HCT116 (cell line): Measurements from ENCODE around the gene ACY1. TPM values are rescaled to one million over a fixed set of nuclear protein-coding genes. Genes with fewer than 3 reads are reported as not detected.

Source experiments
- ATAC-seq: fragments of 200-7000 bp; cut with Tn5 transposase; 2 replicates; pipeline ENCODE4 v1.9.1; 2020; ENCODE audit warnings: mild to moderate bottlenecking, moderate library complexity
- BruUV-seq: library from RNA; stranded (reverse); fragments of 400-500 nt; replicated peaks from 2 replicates; lab custom pipeline; 2021; lab: Mats Ljungman, UMichigan
- CTCF ChIA-PET: fragments of 300-600 bp; sonication (Branson Sonifier 250); formaldehyde crosslinking; loops from one replicate; lab custom pipeline; 2021; ENCODE audit warnings: antibody characterized with exemption; lab: Charles Lee
- POLR2A ChIA-PET: fragments of 300-600, 350-600 bp; sonication (Branson Sonifier 250); formaldehyde crosslinking; loops from one replicate; lab custom pipeline; 2021; ENCODE audit warnings: antibody characterized with exemption; lab: Charles Lee
- RAD21 ChIA-PET, 2 experiments: fragments of 300-600 bp; sonication (Branson Sonifier 250); formaldehyde crosslinking; loops; one replicate each; lab custom pipeline; 2023; ENCODE audit warnings: low total read pairs in 2 of 2; ENCODE audit not compliant: uncharacterized antibody in 2 of 2, unreplicated experiment in 2 of 2, low non-redundant PET in 1 of 2; lab: Charles Lee
- DNase-seq: peaks from one replicate; pipeline ENCODE4 v3.0.0-alpha.2; 2010; ENCODE audit warnings: low read depth, low spot score
- H2AFZ ChIP-seq: fragments of 200-600 bp; shearing (Covaris generic), sonication (generic); 2 replicates; pipeline ENCODE4 v1.6.1; 2017; ENCODE audit warnings: low read depth, mixed run types, mixed read lengths, antibody characterized with exemption, low read length; ENCODE audit not compliant: poor library complexity, severe bottlenecking
- H3K27ac ChIP-seq: 2 replicates; pipeline ENCODE4 v1.5.1; 2012; ENCODE audit warnings: low read depth, low read length
- H3K27me3 ChIP-seq: fragments of 200-600 bp; sonication (generic); 2 replicates; pipeline ENCODE4 v1.6.1; 2016; ENCODE audit warnings: mixed run types, low read length, mixed read lengths; ENCODE audit not compliant: insufficient read depth
- H3K36me3 ChIP-seq, 2 experiments: fragments of 200-500 bp in 1 of 2; fragments of 200-600 bp in 1 of 2; sonication (Bioruptor generic) in 1 of 2; sonication (generic) in 1 of 2; 2 replicates each; pipeline versions ENCODE4 v1.5.1 to v1.6.1; 2014 to 2016; ENCODE audit warnings: low read length in 2 of 2, inconsistent platforms in 1 of 2, mixed read lengths in 1 of 2, mixed run types in 1 of 2; ENCODE audit not compliant: insufficient read depth in 2 of 2, control insufficient read depth in 1 of 2
- H3K4me1 ChIP-seq, 2 experiments: fragments of 200-600 bp in 1 of 2; sonication (generic) in 1 of 2; 2 replicates each; pipeline versions ENCODE4 v1.5.1 to v1.6.1; 2012 to 2017; ENCODE audit warnings: low read length in 2 of 2, inconsistent platforms in 1 of 2, mild to moderate bottlenecking in 1 of 2, mixed read lengths in 1 of 2, mixed run types in 1 of 2, moderate library complexity in 1 of 2; ENCODE audit not compliant: insufficient read depth in 2 of 2, control insufficient read depth in 1 of 2
- H3K4me2 ChIP-seq: fragments of 200-600 bp; sonication (generic); 2 replicates; pipeline ENCODE4 v1.6.1; 2017; ENCODE audit warnings: mixed run types, low read length, mixed read lengths
- H3K4me3 ChIP-seq, 2 experiments: fragments of 200-600 bp in 1 of 2; sonication (generic) in 1 of 2; replicated peaks in 1 of 2; 2 replicates each; pipeline ENCODE4 v1.5.1; 2011 to 2016; ENCODE audit warnings: low read length in 2 of 2, control low read depth in 1 of 2, low read depth in 1 of 2, mild to moderate bottlenecking in 1 of 2, mixed read lengths in 1 of 2, mixed run types in 1 of 2
- H3K79me2 ChIP-seq: fragments of 200-600 bp; sonication (generic); 2 replicates; pipeline ENCODE4 v1.6.1; 2017; ENCODE audit warnings: mild to moderate bottlenecking, mixed run types, low read length, moderate library complexity, mixed read lengths; ENCODE audit not compliant: insufficient read depth
- H3K9ac ChIP-seq: fragments of 200-600 bp; sonication (generic); 2 replicates; pipeline ENCODE4 v1.6.1; 2016; ENCODE audit warnings: low read length, mixed read lengths
- H3K9me2 ChIP-seq: fragments of 200-600 bp; sonication (generic), shearing (Covaris generic); 2 replicates; pipeline ENCODE4 v1.6.1; 2017; ENCODE audit warnings: mixed run types, mild to moderate bottlenecking, moderate library complexity; ENCODE audit not compliant: insufficient read depth
- H3K9me3 ChIP-seq, 2 experiments: fragments of 200-500 bp in 1 of 2; fragments of 200-600 bp in 1 of 2; sonication (Bioruptor generic) in 1 of 2; sonication (generic) in 1 of 2; 2 replicates each; pipeline ENCODE4 v1.6.1; 2014 to 2017; ENCODE audit warnings: low read length in 2 of 2, mixed read lengths in 2 of 2, inconsistent platforms in 1 of 2, low read depth in 1 of 2, mild to moderate bottlenecking in 1 of 2, mixed run types in 1 of 2, moderate library complexity in 1 of 2; ENCODE audit not compliant: control insufficient read depth in 1 of 2, insufficient read depth in 1 of 2
- H4K20me1 ChIP-seq: fragments of 200-600 bp; sonication (generic), shearing (Covaris generic); 2 replicates; pipeline ENCODE4 v1.6.1; 2017; ENCODE audit warnings: mixed run types, mild to moderate bottlenecking, moderate library complexity; ENCODE audit not compliant: insufficient read depth
- CBX3 ChIP-seq: IDR thresholded peaks from 2 replicates; pipeline ENCODE4 v1.6.1; 2012; ENCODE audit warnings: low read depth
- CEBPB ChIP-seq: IDR thresholded peaks from 2 replicates; pipeline ENCODE4 v1.6.1; 2012; ENCODE audit warnings: low read depth
- ELF1 ChIP-seq: IDR thresholded peaks from 2 replicates; pipeline ENCODE4 v1.6.1; 2012; ENCODE audit warnings: low read depth, borderline replicate concordance
- EZH2 ChIP-seq: fragments of 200-600 bp; sonication (generic); IDR thresholded peaks from 2 replicates; pipeline ENCODE4 v1.6.1; 2017; ENCODE audit warnings: antibody characterized with exemption, mixed run types
- EZH2phosphoT487 ChIP-seq: fragments of 200-600 bp; IDR thresholded peaks from 2 replicates; pipeline ENCODE4 v1.6.1; 2018; ENCODE audit warnings: antibody characterized with exemption, borderline replicate concordance
- FOSL1 ChIP-seq: IDR thresholded peaks from 2 replicates; pipeline ENCODE4 v1.6.1; 2012; ENCODE audit warnings: low read depth
- RAD21 ChIP-seq: IDR thresholded peaks from 2 replicates; pipeline ENCODE4 v1.6.1; 2012; ENCODE audit warnings: low read depth, mild to moderate bottlenecking
- REST ChIP-seq: IDR thresholded peaks from 2 replicates; pipeline ENCODE4 v1.6.1; 2012; ENCODE audit warnings: low read depth
- SIN3A ChIP-seq: IDR thresholded peaks from 2 replicates; pipeline ENCODE4 v1.6.1; 2012; ENCODE audit warnings: low read depth
- SP1 ChIP-seq: IDR thresholded peaks from 2 replicates; pipeline ENCODE4 v1.6.1; 2012; ENCODE audit warnings: low read depth
- SRF ChIP-seq: IDR thresholded peaks from 2 replicates; pipeline ENCODE4 v1.6.1; 2012; ENCODE audit warnings: low read depth
- TCF7L2 ChIP-seq: IDR thresholded peaks from 2 replicates; pipeline ENCODE4 v1.7.0; 2011; ENCODE audit warnings: borderline replicate concordance, inconsistent platforms; ENCODE audit not compliant: insufficient read depth, insufficient read length; ENCODE audit errors: extremely low read depth
- YY1 ChIP-seq: IDR thresholded peaks from 2 replicates; pipeline ENCODE4 v1.6.1; 2011; ENCODE audit warnings: low read length, low read depth, moderate library complexity, mild to moderate bottlenecking; ENCODE audit not compliant: insufficient replicate concordance; ENCODE audit errors: extremely low read depth
- ZFX ChIP-seq: fragments of 450-650 bp; IDR thresholded peaks from 2 replicates; pipeline ENCODE4 v1.6.1; 2017
- intact Hi-C: fragments of 100-400 bp; cut with micrococcal nuclease; formaldehyde crosslinking; loops from 2 replicates; pipeline ENCODE4 v1.10.0; 2022
- total RNA-seq: library from RNA; stranded (reverse); gene quantifications from one replicate; pipeline ENCODE4 v1.2.1, GENCODE V29; 2021; ENCODE audit not compliant: unreplicated experiment
- TF ChIP-seq, protein P1 (sequence below): IDR thresholded peaks from 2 replicates; pipeline ENCODE4 v1.6.1; 2011; ENCODE audit warnings: mild to moderate bottlenecking, low read length, moderate library complexity; ENCODE audit not compliant: insufficient replicate concordance; ENCODE audit errors: extremely low read depth

The ACY1 gene
- total RNA-seq, 1 experiment from 2014 or later = 73.2 TPM

- Histone ChIP-seq H3K27me3 (no peaks in the 10 kb centered on the region), H3K9me2 (no peaks in the 10 kb centered on the region), H3K27ac (no peak overlapping the region), H4K20me1 (no peaks in the 10 kb centered on the region), H3K36me3 (no peaks in the 10 kb centered on the region), H3K79me2 (no peaks in the 10 kb centered on the region), H3K9ac (no peak overlapping the region), H3K4me2 (peak overlapping the region; percentile 43), H2AFZ (no peak overlapping the region), H3K4me1 (peaks cover 4 to 23% of the 10 kb centered on the region in 2 experiments), H3K4me3 (no peak overlapping the region), H3K9me3 (no peaks in the 10 kb centered on the region)
- BruUV-seq = no TSS peak
- intact Hi-C loops = no loop called here
- TF ChIP-seq EZH2phosphoT487 (no peak), FOSL1 (no peak), ELF1 (no peak), REST (no peak), SRF (no peak), RAD21 (no peak), CEBPB (no peak), SIN3A (no peak), CBX3 (no peak), EZH2 (no peak), ZFX (no peak), YY1 (no peak), TCF7L2 (no peak), SP1 (no peak)
- TF ChIP-seq, protein P1, sequence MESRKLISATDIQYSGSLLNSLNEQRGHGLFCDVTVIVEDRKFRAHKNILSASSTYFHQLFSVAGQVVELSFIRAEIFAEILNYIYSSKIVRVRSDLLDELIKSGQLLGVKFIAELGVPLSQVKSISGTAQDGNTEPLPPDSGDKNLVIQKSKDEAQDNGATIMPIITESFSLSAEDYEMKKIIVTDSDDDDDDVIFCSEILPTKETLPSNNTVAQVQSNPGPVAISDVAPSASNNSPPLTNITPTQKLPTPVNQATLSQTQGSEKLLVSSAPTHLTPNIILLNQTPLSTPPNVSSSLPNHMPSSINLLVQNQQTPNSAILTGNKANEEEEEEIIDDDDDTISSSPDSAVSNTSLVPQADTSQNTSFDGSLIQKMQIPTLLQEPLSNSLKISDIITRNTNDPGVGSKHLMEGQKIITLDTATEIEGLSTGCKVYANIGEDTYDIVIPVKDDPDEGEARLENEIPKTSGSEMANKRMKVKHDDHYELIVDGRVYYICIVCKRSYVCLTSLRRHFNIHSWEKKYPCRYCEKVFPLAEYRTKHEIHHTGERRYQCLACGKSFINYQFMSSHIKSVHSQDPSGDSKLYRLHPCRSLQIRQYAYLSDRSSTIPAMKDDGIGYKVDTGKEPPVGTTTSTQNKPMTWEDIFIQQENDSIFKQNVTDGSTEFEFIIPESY = no peak
- ChIA-PET POLR2A (interaction anchor here (0.8 kb wide), 1 partner anchor 52 kb away, joined by 3 read pairs; no protein-coding TSS in a partner anchor), RAD21 (no interaction called here), CTCF (interaction anchor here (0.8 kb wide), 1 partner anchor 23 kb away, joined by 3 read pairs; no protein-coding TSS in a partner anchor)
- no peak for ATAC-seq
- DNase-seq = no peak
Measured at GRCh38 chr3:52005571-52005986, 22.2 kb downstream of the ACY1 start.
